Vagina (tissue), 2 donors: ENCODE results near the gene IMMP2L.

Experiments
- POLR2AphosphoS5 ChIP-seq, 2 donors: sonication (generic); formaldehyde crosslinking; IDR thresholded peaks; one replicate each; pipeline ENCODE4 v1.9.0; 2017; ENCODE audit warnings: antibody characterized with exemption in 2 of 2, mild to moderate bottlenecking in 2 of 2, low read depth in 1 of 2; ENCODE audit not compliant: insufficient read depth in 1 of 2
- TF ChIP-seq, protein P1 (sequence below), 3 experiments: fragments of 450-650 bp in 2 of 3; fragments of 200-600 bp in 1 of 3; sonication (generic) in 1 of 3; IDR thresholded peaks; one replicate each; pipeline ENCODE4 v1.5.1; 2017 to 2019; ENCODE audit warnings: antibody characterized with exemption in 3 of 3, mild to moderate bottlenecking in 2 of 3, moderate library complexity in 2 of 3

DNA sequence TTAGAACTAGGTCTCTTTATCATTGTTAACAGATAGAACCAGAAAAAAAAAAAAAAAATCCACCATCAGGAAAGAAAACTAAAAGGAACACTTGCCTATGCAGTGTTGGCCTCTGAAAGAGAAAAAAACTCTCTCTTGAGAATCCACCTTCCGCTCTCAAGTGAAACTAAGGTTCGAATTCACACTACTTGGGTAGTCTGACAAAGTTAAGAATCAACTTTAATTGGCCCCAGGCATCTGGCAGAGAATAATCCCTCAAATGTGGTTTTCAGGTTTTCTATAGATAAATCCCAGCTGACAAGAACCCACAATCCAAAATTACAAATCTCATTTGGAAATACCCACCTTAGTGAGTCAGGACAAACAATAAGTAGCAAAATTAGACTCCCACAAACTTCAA lies 671.1 kb downstream of the IMMP2L start:
- TF ChIP-seq, protein P1, sequence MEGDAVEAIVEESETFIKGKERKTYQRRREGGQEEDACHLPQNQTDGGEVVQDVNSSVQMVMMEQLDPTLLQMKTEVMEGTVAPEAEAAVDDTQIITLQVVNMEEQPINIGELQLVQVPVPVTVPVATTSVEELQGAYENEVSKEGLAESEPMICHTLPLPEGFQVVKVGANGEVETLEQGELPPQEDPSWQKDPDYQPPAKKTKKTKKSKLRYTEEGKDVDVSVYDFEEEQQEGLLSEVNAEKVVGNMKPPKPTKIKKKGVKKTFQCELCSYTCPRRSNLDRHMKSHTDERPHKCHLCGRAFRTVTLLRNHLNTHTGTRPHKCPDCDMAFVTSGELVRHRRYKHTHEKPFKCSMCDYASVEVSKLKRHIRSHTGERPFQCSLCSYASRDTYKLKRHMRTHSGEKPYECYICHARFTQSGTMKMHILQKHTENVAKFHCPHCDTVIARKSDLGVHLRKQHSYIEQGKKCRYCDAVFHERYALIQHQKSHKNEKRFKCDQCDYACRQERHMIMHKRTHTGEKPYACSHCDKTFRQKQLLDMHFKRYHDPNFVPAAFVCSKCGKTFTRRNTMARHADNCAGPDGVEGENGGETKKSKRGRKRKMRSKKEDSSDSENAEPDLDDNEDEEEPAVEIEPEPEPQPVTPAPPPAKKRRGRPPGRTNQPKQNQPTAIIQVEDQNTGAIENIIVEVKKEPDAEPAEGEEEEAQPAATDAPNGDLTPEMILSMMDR (IDR thresholded peaks at IDR 0.05) = no peak
- TF ChIP-seq POLR2AphosphoS5 (IDR thresholded peaks at IDR 0.05; ENCODE audit: insufficient read depth in 1 of 2, low read depth in 1 of 2) = no peak
